Measurements from ENCODE around the gene TNFRSF8.

Gene TNFRSF8

DNA sequence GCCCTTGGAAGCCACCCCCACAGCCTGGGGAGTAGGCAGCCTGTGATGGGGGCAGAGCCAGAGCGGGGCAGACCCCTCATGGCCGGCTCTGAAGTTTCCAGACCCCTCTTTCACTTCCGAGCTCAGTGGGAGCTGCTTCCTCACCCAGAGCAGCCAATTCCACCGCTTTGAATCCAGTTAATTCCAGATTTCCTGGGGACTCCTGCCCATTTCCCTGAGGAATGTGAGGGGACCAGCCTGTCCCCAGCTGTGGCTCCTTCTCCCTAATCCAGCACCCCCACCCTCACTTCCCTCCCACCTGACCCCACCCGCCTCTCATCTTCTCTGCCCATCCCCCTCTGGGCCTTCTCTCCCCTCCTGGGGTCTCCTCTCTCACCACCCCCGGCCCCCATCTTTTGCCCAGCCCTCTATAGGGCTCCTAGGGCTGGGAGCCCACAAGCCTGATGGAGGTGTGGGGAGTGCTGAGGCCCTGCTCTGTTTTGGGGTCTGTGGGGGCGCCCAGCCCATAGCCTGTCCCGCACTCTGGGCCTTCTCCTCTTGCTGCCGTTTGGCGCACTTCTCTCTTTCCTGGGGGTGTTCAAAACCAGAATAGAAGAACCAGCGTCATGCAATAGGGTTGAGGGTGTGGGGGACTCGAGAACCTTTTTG, 77.5 kb downstream of the TNFRSF8 start:
- DNase-seq (ENCODE audit: low spot score): no peak

DNA sequence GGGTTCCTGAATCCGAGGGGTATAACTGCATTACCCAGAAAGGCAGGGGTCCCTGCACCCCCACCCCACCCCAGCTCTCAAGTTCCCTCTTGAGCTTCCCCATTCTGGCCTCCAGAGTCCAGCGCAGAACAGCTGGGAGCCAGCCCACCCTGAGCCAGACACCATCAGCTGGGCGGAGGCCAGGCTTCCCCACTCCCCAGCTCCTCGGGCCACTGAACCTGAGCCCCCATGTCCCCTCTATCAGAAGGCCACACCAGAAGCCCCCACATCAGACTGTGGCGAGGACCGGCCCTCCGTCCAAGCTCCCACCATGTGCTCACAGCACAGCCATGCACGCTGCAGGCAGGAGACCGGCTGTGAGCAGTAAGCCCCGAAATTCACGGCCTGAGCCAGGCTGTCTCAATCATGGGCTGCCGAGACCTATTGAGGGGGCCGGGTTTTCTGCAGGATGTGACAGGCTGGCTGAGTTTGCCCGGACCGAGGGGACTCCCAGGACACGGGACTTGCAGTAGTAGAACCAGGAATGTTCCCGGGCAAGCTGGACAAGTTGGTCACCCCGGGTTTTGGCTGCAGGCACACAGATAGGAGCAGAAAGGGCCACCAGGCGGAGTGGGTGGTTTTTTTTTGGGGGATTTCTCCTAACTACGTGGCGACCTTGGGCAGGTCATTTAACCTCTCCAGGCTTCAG, 78.2 kb downstream of the TNFRSF8 start:
- DNase-seq (ENCODE audit: low spot score): no peak

DNA sequence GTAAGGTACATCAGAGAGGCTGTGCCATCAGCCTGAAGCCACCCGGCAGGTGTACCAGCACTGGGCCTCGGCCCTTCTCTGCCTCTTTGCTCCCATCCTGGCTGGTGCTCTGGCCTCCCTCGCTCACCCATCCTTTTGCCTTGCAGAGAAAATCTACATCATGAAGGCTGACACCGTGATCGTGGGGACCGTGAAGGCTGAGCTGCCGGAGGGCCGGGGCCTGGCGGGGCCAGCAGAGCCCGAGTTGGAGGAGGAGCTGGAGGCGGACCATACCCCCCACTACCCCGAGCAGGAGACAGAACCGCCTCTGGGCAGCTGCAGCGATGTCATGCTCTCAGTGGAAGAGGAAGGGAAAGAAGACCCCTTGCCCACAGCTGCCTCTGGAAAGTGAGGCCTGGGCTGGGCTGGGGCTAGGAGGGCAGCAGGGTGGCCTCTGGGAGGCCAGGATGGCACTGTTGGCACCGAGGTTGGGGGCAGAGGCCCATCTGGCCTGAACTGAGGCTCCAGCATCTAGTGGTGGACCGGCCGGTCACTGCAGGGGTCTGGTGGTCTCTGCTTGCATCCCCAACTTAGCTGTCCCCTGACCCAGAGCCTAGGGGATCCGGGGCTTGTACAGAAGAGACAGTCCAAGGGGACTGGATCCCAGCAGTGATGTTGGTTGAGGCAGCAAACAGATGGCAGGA, 79.2 kb downstream of the TNFRSF8 start:
- no peak for DNase-seq (ENCODE audit: low spot score)

DNA sequence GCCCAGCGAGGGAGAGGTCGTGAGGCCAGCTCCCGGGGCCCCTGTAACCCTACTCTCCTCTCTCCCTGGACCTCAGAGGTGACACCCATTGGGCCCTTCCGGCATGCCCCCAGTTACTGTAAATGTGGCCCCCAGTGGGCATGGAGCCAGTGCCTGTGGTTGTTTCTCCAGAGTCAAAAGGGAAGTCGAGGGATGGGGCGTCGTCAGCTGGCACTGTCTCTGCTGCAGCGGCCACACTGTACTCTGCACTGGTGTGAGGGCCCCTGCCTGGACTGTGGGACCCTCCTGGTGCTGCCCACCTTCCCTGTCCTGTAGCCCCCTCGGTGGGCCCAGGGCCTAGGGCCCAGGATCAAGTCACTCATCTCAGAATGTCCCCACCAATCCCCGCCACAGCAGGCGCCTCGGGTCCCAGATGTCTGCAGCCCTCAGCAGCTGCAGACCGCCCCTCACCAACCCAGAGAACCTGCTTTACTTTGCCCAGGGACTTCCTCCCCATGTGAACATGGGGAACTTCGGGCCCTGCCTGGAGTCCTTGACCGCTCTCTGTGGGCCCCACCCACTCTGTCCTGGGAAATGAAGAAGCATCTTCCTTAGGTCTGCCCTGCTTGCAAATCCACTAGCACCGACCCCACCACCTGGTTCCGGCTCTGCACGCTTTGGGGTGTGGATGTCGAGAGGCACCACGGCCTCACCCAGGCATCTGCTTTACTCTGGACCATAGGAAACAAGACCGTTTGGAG, 80.0 kb downstream of the TNFRSF8 start:
- no peak for DNase-seq (ENCODE audit: low spot score)

DNA sequence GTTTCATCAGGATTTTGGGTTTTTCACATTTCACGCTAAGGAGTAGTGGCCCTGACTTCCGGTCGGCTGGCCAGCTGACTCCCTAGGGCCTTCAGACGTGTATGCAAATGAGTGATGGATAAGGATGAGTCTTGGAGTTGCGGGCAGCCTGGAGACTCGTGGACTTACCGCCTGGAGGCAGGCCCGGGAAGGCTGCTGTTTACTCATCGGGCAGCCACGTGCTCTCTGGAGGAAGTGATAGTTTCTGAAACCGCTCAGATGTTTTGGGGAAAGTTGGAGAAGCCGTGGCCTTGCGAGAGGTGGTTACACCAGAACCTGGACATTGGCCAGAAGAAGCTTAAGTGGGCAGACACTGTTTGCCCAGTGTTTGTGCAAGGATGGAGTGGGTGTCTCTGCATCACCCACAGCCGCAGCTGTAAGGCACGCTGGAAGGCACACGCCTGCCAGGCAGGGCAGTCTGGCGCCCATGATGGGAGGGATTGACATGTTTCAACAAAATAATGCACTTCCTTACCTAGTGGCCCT, 80.6 kb downstream of the TNFRSF8 start:
- DNase-seq (ENCODE audit: low spot score): no peak

DNA sequence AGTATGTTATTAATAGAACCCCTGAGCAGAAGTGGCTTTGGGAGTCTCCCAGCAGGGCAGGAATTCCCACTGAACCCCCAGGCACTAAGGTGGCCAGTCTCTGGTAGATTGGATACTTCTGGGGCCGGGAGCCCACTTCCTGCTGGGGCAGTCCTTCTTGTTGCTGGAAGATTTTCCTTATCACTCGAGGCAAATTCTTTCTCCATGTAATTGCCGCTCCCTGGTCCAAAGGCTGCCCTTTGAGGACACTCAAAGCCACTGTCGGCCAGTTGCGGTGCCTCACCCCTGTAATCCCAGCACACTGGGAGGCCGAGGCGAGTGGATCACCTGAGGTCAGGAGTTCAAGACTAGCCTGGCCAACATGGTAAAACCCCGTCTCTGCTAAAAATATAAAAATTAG, 81.1 kb downstream of the TNFRSF8 start:
- no peak for DNase-seq (ENCODE audit: low spot score)

DNA sequence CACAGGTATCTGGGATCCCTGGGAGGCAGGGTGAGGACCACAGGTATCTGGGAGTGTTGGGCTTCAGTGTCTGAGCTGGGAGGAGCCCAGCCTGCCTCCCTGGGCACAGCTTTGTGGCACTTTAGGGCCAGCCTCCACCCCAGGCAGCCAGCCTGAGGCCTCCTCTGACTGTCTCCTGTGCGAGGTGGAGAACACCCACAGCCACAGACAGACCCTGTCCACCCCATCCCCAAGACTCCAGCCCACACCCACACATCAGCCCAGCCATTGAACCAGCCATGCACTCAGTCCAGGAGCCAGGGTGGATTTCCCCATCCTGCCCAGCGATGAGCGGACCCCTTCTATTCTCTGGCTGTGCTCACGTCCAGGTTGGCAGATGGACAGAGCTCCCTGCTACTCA, 81.9 kb downstream of the TNFRSF8 start:
- no peak for DNase-seq (ENCODE audit: low spot score)

DNA sequence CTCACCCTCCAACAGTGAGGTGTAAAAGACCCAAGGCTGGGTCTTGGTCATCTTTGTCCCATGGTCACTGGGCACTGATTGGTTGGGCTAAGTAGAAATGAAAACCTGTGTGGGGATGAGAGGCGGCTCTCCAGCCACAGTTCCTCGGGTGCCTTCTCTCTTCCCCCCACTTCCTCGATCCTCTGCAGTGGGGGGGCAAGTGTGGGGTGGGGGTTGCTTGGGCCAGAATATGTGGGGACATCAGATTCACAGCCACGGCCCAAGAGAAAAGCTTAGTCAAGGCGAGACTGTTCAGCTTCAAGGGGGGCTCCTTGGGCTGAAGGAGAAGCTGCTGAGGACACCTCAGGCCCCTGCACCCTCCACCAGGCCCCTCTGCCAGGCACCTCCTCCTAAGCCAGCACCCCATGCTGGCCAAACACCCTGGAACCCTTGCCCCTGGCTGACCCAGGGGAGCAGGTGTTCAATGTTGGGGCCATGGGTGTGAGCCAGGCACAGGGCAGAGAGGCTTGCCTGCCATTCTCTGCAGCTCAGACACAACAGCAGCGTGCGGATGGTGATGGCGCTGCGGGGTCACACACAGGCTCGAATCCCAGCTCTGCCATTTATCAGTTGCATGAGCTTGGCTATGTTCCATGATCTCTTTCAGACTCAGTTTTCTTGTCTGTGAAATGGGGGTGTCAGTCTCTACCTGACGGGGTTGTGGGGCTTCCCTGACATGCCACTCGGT, 82.7 kb downstream of the TNFRSF8 start:
- DNase-seq (ENCODE audit: low spot score): no peak

DNA sequence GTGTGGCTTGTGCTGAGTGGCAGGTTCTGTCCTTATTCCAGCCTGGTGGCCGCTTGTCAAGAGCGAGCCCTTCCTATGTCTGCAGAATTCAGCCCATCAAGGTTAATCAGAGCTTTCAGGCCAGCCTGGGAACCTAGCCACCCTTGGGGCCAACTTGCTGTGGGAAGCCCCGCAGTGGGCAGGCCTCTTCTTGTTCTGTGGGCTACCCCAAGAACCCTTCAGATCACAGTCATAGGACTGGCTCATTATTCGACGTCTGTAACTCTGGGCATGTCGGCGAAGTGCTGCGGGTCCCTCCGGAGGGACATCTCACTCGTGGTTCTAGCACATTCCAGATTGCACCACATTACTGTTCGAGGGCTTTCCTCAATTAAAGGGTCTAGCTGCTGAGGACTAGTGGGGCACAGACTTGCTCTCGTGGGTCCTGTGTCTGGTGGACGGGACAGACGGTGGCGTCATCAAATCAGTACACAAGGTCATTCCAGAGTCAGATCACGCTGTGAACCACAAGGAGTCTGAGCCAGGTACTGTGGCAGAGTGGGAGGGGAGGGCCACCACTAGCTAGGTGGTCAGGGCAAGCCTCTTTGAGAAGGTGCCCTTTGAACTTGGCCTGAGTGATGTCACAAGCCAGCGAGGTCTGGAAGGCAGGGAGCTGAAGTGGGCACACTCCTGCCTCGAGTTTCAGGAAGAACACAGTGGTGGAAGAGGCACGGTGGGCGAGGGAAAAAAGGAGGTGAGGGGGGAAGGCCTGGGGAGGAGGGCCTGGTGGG, 83.4 kb downstream of the TNFRSF8 start:
- DNase-seq (ENCODE audit: low spot score): no peak

DNA sequence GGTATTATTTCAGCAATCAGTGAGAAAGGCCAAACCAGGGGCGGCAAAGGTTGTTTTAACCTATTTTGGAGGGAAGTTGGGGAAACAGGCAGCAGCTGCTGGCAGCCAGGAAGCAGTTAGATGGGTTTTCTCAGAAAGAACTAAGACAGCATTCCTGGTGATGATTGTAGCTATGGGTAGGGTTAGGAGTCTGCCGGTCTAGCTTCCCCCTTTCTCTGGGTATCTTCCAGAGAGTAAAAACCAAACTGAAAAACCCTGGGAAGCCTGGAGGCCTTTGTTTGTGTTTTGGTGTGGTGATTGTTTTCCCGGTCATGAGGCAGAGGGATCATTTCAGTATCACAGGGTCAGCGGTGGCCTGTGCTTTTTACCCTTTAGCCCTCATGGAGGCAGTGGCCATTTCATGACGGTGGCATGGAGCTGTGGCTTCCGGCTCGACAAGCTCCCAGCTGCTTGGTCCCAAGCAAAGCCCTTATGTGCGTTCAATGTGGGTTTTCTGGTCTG, 84.1 kb downstream of the TNFRSF8 start:
- no peak for DNase-seq (ENCODE audit: low spot score)

DNA sequence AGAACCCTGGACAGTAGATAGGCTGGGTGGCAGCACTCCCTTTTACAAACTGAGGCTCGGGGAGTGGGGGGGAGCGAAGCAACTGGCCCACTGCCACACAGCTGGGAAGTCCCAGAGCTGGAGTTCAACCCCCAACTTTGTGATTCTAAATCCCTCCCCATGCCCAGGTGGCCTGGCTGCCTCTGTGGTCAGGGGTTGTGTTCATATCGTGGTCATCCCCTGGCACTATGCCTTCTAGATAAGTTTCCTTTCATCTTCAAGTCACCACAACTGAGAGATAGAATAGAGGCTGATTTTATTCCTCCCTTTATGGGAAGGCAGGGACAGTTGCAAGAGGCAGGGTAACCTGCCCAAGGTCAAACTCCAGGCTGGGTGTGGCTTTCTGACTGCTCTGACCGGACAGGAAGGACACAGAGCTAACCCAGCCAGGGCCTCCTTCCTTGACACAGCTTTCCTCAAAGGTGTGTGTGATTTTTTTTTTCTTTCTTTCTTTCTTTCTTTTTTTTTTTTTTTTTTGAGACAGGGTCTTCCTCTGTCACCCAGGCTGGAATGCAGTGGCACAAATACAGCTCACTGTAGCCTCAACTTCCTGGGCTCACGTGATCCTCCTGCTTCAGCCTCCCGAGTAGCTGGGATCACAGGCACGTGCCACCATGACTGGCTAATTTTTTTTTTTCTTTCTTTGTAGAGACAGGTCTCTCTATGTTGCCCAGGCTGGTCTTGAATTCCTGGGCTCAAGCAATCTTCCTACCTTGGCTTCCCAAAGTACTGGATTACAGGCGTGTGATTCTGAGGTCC, 85.3 kb downstream of the TNFRSF8 start:
- DNase-seq (ENCODE audit: low spot score): no peak

DNA sequence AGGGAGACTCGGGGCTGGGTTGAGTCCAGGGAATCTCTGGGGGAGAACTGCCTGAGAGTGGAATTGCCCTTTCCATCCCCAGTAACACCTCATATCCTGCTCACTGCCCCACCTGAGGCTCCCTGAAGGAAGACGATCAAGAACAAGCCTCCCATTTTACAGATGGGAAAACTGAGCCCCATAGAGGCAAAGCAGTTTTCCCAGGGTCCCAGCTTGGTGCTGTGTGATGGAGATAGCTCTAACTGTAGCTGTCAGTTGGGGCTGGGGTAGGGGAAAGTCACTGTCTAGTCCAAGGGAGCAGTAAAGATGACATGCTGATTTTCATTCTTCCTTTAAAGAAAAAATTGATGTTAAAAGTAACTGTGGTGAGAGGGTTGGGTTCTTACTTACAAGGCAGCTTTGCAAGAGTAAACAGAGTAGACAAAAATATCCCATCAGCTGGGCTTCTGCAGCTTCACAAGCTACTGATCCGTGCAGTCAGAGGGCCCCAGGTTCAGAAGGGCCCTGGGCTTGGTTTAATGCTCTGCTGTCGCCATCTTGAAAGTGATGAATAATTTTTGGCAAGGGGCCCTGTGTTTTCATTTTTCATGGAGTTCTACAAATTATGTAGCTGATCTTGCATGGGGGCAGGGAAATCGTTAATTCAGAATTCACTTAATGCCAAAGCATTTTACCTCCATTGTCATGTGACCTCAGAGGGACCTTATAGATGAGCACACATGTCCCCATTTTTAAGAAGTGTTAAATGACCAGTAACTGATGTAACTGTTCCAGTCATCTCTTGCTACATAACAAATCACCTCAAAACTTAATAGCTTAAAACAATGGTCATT, 86.1 kb downstream of the TNFRSF8 start:
- DNase-seq (ENCODE audit: low spot score): no peak

DNA sequence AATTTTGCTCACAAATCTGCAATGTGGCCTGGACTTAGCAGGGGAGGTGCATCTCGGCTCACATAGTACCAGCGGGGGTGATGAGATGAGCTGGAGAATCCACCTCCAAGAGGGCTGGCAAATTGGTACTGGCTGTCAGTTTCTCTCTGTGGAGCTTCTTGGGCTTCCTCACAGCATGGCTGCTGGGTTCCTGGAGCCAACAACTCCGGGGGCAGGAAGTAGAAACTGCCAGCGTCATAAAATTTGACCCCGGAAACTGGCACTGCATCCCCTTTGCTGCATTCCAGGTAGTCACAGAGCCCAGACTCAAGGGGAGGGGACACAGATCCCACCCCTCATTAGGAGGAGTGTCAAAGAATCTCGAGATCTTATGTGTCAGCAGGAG, 86.7 kb downstream of the TNFRSF8 start:
- no peak for DNase-seq (ENCODE audit: low spot score)

DNA sequence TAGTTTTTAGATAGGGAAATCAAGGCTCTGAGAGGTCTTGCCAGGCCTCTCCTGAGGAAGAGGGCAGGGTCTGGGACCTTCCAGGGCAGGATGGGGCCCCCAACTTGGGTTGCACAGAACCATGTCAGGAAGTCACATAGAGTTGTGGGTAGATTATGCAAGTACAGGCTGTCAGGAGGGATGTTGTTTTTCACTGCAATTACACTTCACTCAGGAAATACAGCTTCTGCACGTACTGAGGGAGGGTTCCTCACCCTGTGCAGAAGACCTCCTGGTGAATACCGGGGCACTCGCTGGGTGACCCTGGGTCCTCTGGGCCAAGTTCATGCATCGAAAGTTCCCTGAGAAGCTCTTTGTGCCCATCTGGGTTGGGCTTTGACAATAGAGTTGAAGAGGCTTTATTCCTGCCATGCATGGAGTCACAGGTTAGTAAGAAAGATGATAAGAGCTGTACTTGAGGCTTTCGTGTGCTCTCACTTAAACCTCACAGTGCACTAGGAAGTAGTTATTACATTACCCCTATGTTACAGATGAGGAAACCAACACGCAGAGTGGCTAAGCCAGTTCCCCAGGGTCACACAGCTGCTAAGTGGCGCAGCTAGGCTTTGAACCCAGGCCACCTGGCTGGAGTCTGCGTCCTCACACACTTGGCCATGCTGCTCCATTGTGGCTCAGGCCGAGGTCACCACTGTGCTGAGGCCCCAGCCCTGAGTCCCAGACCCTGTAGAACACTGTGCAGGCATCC, 87.5 kb downstream of the TNFRSF8 start:
- no peak for DNase-seq (ENCODE audit: low spot score)

DNA sequence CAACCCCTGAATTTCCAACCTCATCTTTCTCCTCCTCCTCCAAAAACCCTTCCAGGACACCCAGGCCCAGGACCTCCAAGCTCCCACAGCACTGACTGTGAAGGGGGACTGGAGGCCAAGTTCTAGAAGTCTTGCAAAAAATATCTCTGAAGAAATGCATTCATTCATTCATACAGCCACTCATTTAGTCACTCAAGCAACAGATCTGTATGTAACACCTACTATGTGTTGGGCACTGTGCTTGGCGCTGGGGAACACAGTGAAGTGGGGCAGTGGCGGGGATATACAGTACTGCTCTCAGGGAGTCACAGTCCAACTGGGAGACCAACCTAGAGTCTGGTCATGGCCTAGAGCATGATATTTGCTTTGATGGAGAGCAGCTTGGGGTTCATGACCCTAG, 88.4 kb downstream of the TNFRSF8 start:
- DNase-seq (ENCODE audit: low spot score): no peak

DNA sequence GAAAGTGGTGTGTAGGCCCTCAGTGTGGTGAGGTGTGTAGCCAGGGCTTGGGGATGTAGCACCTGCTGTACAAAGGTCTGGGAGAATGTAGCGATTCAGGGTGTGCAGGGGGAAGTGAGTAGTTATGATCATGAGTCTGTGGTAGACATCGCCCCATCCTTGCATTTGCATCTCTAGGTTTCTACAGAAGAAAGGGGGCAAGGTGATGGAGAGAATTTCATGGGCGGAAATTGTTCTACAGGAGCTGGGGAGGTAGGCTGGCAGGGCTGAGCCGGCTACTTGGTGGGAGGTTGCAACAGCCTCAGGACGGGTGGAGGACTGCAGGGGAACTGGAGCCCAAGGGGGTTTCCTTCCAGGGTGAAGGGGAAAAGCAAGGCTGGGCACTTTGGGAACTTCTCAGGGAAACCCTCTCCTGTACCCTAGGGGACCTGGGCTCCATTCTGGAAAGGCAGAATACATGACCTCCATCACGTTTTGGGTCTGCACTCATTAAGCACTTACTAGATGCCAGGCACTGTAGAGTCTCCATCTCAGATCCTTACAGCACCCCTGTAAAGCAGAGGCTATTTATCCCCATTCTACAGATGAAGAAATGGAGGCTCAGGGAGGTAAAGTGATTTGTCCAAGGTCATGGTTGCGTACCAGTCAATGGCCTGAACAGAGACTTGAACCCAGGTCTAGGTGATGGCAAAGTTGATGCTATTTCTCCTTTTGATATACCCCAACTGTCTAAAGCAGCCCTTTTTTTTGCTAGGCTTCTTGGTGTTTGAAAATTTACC, 89.2 kb downstream of the TNFRSF8 start:
- no peak for DNase-seq (ENCODE audit: low spot score)

DNA sequence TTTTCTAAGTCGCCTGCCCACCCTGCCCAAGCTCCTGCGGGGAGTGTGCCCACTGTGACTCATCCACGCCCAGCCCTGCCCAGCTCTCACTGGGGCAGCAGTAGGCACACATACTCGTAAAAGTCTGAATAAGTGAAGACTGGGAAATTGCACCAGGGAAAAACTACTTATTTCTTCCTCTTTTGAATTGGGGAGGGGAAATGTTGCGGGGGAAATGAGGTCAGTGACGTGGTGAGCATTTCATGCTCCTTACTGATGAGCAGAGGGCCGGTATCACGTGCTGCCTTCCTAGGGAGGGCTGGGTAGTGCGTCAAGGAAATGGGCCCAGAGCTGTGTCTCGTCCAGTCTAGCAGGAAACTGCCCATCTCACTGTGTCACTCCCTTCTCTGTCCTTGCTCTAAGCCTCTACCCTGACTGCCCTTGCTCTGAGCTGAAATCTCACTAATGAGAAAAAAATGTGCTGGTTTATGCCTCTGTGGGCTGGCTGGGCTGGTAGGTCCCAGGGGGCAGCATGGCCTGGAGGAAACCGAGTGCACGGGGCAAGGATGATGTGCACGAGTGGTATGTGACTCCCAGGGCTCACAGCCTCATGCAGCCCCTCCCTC, 90.2 kb downstream of the TNFRSF8 start:
- DNase-seq (ENCODE audit: low spot score): no peak

Data from SK-N-DZ (cell line).